Osteocyte (in vitro differentiated cells): ENCODE measurements around the gene CRIP3. TPM values are rescaled to one million over a fixed set of nuclear protein-coding genes. Genes with fewer than 3 reads are reported as not detected.

Source experiments
- DNase-seq: peaks from one replicate; pipeline ENCODE4 v3.0.0; 2021; ENCODE audit warnings: mixed read lengths; ENCODE audit not compliant: unreplicated experiment; ENCODE audit errors: extremely low spot score
- H3K27ac Mint-ChIP-seq: one replicate; pipeline ENCODE4 v1.8.0; 2021; ENCODE audit warnings: mild to moderate bottlenecking, mixed read lengths; ENCODE audit not compliant: unreplicated experiment
- H3K27me3 Mint-ChIP-seq: one replicate; pipeline ENCODE4 v1.8.0; 2021; ENCODE audit warnings: mixed read lengths; ENCODE audit not compliant: unreplicated experiment
- H3K36me3 Mint-ChIP-seq: one replicate; pipeline ENCODE4 v1.8.0; 2021; ENCODE audit warnings: mixed read lengths; ENCODE audit not compliant: unreplicated experiment
- H3K4me1 Mint-ChIP-seq: one replicate; pipeline ENCODE4 v1.8.0; 2021; ENCODE audit warnings: mixed read lengths; ENCODE audit not compliant: unreplicated experiment
- H3K4me3 Mint-ChIP-seq: one replicate; pipeline ENCODE4 v1.8.0; 2021; ENCODE audit warnings: mild to moderate bottlenecking, moderate library complexity, mixed read lengths; ENCODE audit not compliant: unreplicated experiment
- H3K9me3 Mint-ChIP-seq: one replicate; pipeline ENCODE4 v1.8.0; 2021; ENCODE audit warnings: mixed read lengths; ENCODE audit not compliant: unreplicated experiment
- CTCF ChIP-seq: fragments of 200-600 bp; sonication (generic); IDR thresholded peaks from 2 replicates; pipeline ENCODE4 v1.5.0; 2021; ENCODE audit warnings: antibody characterized with exemption, mild to moderate bottlenecking, moderate library complexity
- total RNA-seq: library from RNA; stranded (reverse); gene quantifications from 2 replicates; pipeline ENCODE4 v1.2.1, GENCODE V29; 2021

CRIP3 gene
- total RNA-seq, 1 donor from 2014 or later = 1.8 TPM

GRCh38 chr6:43275801-43276576 is 32.6 kb downstream of the CRIP3 start:
- H3K4me1 Mint-ChIP-seq = peaks cover 13% of the 10 kb centered on the region
- H3K9me3 Mint-ChIP-seq = no peaks in the 10 kb centered on the region
- TF ChIP-seq CTCF = no peak
- peaks cover 25% of the 10 kb centered on the region for H3K27me3 Mint-ChIP-seq
- H3K27ac Mint-ChIP-seq = no peak overlapping the region
- H3K36me3 Mint-ChIP-seq = no peaks in the 10 kb centered on the region
- DNase-seq = no peak
- H3K4me3 Mint-ChIP-seq = peak overlapping the region; percentile 29

- no peaks in the 10 kb centered on the region for H3K9me3 Mint-ChIP-seq
Observed at GRCh38 chr6:43274916-43275597, 33.6 kb downstream of the CRIP3 start.

GRCh38 chr6:43274127-43274915 is 34.3 kb downstream of the CRIP3 start:
- H3K4me1 Mint-ChIP-seq = peaks cover 16% of the 10 kb centered on the region
- peak overlapping the region; percentile 63 for H3K4me3 Mint-ChIP-seq
- no peaks in the 10 kb centered on the region for H3K36me3 Mint-ChIP-seq
- H3K27ac Mint-ChIP-seq = no peak overlapping the region
- TF ChIP-seq CTCF = no peak
- H3K27me3 Mint-ChIP-seq = peaks cover 19% of the 10 kb centered on the region
- no peaks in the 10 kb centered on the region for H3K9me3 Mint-ChIP-seq
- DNase-seq = no peak

More at GRCh38 chr6:43274916-43275597, 33.6 kb downstream of the CRIP3 start:
- Mint-ChIP-seq H3K27ac (no peak overlapping the region), H3K27me3 (peaks cover 19% of the 10 kb centered on the region), H3K36me3 (no peaks in the 10 kb centered on the region), H3K4me3 (peak overlapping the region; percentile 63), H3K4me1 (peaks cover 14% of the 10 kb centered on the region)
- no peak for DNase-seq
- TF ChIP-seq CTCF = no peak

- Mint-ChIP-seq H3K4me3 (no peak overlapping the region), H3K4me1 (peaks cover 16% of the 10 kb centered on the region), H3K27ac (no peak overlapping the region), H3K36me3 (no peaks in the 10 kb centered on the region), H3K9me3 (no peaks in the 10 kb centered on the region), H3K27me3 (peaks cover 21% of the 10 kb centered on the region)
- TF ChIP-seq CTCF = no peak
- DNase-seq = no peak
Observed at GRCh38 chr6:43273707-43274106, 34.9 kb downstream of the CRIP3 start.
